HG02973 (cell line): ENCODE measurements around the gene RIMBP2.

Experiments used
- ATAC-seq: cut with Tn5 transposase; IDR thresholded peaks from one replicate; pipeline ENCODE4 v1.9.1; 2021; ENCODE audit warnings: moderate library complexity; ENCODE audit not compliant: unreplicated experiment

Gene RIMBP2

DNA sequence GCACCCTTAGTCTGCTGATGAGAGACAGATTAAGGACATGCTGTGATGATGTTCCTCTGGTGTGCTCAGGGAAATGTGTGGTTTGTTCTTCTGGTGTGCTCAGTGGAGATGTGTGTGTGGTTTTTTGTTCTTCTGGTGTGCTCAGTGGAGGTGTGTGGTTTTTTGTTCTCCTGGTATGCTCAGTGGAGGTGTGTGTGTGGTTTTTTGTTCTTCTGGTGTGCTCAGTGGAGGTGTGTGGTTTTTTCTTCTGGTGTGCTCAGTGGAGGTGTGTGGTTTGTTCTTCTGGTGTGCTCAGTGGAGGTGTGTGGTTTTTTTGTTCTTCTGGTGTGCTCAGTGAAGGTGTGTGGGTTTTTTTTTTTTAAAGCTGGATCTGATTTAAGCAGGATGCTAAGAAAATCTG, 363.0 kb downstream of the RIMBP2 start:
- ATAC-seq: no peak

DNA sequence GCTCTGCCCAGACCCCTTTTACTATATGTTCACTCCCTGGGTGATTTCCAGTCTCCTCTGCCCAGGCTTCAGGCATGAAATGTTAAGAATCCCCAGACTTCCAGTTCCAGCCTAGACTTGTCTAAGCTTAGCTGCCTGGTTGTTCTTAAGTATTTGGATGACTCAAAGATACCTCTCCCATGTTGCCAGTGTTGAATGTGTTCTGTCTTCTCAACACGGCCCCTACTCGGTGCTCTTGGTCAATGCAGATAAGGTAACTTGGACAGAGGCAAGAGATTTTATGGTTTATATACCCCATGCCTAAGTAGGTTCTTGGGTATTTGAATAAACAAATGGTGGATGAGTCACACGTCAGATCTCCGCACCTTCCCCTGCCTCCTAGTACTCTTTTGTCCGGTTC, 364.8 kb downstream of the RIMBP2 start:
- ATAC-seq: no peak

- no peak for ATAC-seq
These were observed 365.4 kb downstream of the RIMBP2 start for GRCh38 chr12:130350715-130351114.

DNA sequence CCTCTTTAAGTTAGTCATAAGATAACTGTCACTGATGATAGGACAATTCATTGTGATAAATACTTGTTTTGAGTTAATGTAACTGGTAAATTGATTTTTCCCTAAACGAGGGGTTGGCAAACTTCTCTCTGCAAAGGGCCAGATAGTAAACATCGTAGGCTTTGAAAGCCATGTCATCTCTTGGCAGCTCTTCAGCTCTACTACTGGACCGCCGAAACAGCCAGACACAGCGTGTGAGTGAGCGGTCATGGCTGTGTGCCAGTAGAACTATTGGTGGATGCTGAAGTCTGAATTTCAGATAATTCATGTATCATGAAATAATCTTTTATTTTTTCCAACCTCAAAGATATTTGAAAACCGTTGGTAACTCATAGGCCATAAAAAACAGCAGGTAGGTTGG, 368.5 kb downstream of the RIMBP2 start:
- no peak for ATAC-seq
